Activated CD8-positive, alpha-beta memory T cell treated with anti-CD3 and anti-CD28 coated beads for 36 hours (primary cell): ENCODE data around the gene SYP. TPM values are rescaled to one million over a fixed set of nuclear protein-coding genes. Genes with fewer than 3 reads are reported as not detected.

ENCODE experiments used
- CTCF ChIA-PET: fragments of 350-600 bp; sonication (Branson Sonifier 250); formaldehyde crosslinking; loops from one replicate; lab custom pipeline; 2021; ENCODE audit warnings: antibody characterized with exemption; lab: Charles Lee
- POLR2A ChIA-PET: fragments of 350-600 bp; sonication (Branson Sonifier 250); formaldehyde crosslinking; loops from one replicate; lab custom pipeline; 2021; ENCODE audit warnings: antibody characterized with exemption; lab: Charles Lee
- total RNA-seq, 2 experiments: library from RNA; stranded (reverse); gene quantifications; one replicate each; pipeline ENCODE4 v1.2.3, GENCODE V29; 2021

The SYP gene
- total RNA-seq, 2 experiments from 2014 or later, result 2.7 TPM

- ChIA-PET POLR2A (no interaction called here), CTCF (interaction anchor here (0.7 to 2.1 kb wide), 4 partner anchors 26 to 82 kb away, joined by 3 to 6 read pairs (median 4); no protein-coding TSS in a partner anchor)
Measured at GRCh38 chrX:49193542-49193964, 6.4 kb downstream of the SYP start.

GRCh38 chrX:49192722-49193328 lies 7.2 kb downstream of the SYP start:
- POLR2A ChIA-PET, result no interaction called here

DNA sequence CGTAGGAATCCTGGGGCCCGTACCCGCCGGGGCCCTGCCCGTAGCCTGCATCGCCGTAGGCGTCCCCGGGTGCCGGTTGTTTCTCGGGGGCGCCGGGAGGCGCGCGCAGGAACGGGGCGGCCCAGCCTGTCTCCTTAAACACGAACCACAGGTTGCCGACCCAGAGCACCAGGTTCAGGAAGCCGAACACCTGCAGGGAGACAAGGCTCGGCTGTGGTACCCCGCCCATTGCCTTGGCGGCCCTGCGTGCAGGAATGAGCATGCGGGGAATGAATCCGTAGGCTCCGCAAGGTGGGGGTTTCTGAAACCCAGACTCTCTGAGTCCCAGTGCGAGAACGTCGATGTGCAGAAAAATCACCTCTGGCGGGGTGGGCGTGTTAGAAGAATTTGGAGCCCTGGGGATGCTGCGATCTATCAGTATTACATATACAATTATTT lies 8.4 kb downstream of the SYP start:
- CTCF ChIA-PET, result interaction anchor here (1.4 to 2.1 kb wide), 3 partner anchors 17 to 81 kb away, joined by 4 to 6 read pairs (median 5); no protein-coding TSS in a partner anchor
- POLR2A ChIA-PET, result no interaction called here

More at GRCh38 chrX:49192722-49193328, 7.2 kb downstream of the SYP start:
- CTCF ChIA-PET, result interaction anchor here (0.7 to 2.1 kb wide), 6 partner anchors 18 to 82 kb away, joined by 3 to 6 read pairs (median 4); partner anchors contain the start of gene CCDC22

GRCh38 chrX:49190821-49191573 lies 9.0 kb downstream of the SYP start:
- ChIA-PET CTCF (interaction anchor here (1.9 kb wide), 1 partner anchor 35 kb away, joined by 6 read pairs; no protein-coding TSS in a partner anchor), POLR2A (interaction anchor here (1.0 to 1.3 kb wide), 3 partner anchors 18 to 652 kb away, joined by 4 to 6 read pairs (median 4); partner anchors contain the start of gene TBC1D25)

DNA sequence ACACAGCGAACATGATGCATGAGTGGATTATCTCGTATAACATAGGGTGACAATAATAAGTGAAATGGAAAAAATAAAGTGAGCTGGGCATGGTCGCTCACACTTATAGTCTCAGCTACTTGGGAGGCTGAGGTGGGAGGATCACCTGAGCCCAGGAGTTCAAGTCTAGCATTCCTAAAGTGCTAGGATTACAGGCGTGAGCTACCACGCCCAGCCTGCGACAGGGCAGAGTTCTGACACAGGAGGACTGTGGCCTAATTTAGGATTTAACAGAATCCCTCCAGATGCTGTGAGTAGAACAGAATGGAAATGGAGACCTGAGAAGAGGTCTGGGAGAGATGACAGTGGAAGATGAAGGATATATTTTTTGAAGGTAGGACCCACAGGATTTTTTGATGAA lies 10.4 kb downstream of the SYP start:
- ChIA-PET CTCF (interaction anchor here (0.8 kb wide), 1 partner anchor 42 kb away, joined by 3 read pairs; no protein-coding TSS in a partner anchor), POLR2A (no interaction called here)

DNA sequence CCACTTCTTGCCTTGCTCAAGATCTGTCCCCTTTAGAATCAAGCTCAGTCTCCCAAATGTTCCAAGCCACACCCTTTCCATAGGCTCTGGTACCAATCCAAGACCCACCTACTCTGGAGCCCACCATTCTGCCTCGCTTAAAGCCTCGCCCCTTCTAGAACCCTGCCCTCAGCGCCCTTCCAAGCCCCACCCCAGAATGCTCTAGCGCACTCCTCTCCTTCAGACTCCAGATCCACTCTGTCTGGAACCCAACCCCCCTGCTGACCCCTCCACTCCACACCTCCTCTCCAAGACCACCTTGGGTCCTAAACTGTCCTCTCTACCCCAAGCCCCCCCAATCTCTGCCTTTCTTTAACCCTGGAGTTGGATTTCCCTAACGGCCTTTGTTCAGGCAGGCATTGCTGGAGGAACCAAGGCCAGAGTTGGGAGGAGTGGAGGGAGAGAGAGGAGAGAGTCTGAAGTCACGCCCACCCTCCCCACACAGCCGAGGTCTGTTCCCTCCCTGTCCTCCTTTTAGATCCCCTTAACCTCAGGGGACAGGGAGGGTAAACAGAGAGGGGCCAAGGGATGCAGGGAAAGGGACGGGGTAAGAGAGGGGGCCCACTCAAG lies 11.4 kb downstream of the SYP start:
- ChIA-PET POLR2A (no interaction called here), CTCF (interaction anchor here (0.7 kb wide), 1 partner anchor 103 kb away, joined by 3 read pairs; no protein-coding TSS in a partner anchor)

DNA sequence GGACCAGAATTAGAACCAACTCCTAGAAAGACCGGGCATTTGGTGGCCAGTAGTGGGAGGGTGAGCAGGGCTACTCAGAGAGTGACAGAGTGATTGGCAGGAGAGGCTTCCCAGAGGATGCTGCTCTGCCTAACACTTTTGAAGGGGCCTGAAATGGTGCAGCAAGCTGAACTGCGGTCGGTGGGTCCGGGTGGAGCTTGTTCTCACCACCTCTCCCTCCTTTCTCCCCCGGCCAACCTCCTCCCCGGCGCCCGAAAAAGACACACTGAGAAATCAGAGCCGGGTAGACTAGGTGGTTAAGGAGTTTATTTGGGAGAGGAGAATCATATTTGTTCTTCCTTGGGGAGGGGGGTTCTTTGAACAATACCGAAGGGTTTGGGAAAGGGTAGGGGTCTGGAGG lies 12.5 kb downstream of the SYP start:
- POLR2A ChIA-PET, result no interaction called here

GRCh38 chrX:49187028-49187394 lies 13.0 kb downstream of the SYP start:
- CTCF ChIA-PET, result interaction anchor here (1.2 kb wide), 1 partner anchor 31 kb away, joined by 3 read pairs; no protein-coding TSS in a partner anchor
- POLR2A ChIA-PET, result interaction anchor here (0.6 kb wide), 1 partner anchor 48 kb away, joined by 3 read pairs; the partner anchor contains the start of gene CCDC22

More for the DNA sequence above, 12.5 kb downstream of the SYP start:
- CTCF ChIA-PET, result interaction anchor here (0.7 to 1.2 kb wide), 2 partner anchors 32 to 104 kb away, joined by 3 read pairs; no protein-coding TSS in a partner anchor

DNA sequence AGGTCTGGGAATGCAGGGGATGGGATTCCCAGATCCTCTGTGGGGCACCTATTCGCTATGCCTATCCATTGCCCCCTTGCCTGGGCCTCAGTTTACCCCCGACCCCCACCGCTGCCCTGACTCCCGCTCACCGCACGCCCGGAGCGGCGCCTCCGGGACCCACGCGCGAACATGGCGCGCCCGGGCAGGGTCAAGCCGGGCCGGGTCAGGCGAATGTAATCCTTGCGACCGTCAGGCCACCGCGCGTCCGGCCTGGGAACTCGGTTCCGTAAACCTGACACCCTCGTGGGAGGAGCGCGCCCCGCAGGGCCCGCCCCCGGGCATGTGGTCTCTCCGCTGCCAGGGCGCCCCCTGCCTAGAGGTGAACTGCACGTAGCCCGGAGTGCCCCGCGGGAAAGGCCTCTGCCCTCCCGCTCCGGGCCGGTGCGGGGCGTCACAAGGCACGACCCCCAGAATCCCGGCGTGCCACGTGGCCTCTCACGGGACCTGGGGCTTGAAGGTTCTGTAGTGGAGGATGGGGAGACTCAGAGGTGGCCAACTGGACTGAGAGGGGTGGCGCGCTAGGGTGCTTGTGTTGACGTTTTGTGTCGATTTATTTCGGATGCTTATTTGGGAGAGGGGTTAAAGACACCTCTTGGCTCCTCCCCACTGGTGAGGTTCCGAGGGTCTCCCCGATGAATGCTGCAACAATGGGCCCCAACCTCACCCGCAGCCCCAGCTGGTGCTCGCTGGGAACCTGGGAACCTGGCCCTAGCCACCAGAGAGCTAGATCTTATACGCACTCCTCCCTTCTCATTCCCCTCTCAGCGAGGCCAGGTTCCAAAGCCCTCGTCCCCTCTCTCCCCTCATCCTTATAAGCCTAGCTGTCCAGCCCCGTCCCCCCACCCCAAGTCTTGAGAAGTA lies 13.6 kb downstream of the SYP start, which contains the start of gene PRICKLE3:
Gene PRICKLE3, minus strand, starts transcription at position 249 of the 903 bp plus-strand sequence. Its CDS starts 76 bp downstream, at position 173.
- ChIA-PET POLR2A (interaction anchor here (0.6 kb wide), 1 partner anchor 49 kb away, joined by 3 read pairs; the partner anchor contains the start of gene CCDC22), CTCF (interaction anchor here (0.6 to 1.2 kb wide), 2 partner anchors 30 to 225 kb away, joined by 3 to 4 read pairs; no protein-coding TSS in a partner anchor)

GRCh38 chrX:49184294-49185281 lies 15.4 kb downstream of the SYP start:
- POLR2A ChIA-PET, result interaction anchor here (0.6 kb wide), 1 partner anchor 114 kb away, joined by 3 read pairs; no protein-coding TSS in a partner anchor
- CTCF ChIA-PET, result interaction anchor here (1.0 kb wide), 1 partner anchor 29 kb away, joined by 3 read pairs; no protein-coding TSS in a partner anchor

DNA sequence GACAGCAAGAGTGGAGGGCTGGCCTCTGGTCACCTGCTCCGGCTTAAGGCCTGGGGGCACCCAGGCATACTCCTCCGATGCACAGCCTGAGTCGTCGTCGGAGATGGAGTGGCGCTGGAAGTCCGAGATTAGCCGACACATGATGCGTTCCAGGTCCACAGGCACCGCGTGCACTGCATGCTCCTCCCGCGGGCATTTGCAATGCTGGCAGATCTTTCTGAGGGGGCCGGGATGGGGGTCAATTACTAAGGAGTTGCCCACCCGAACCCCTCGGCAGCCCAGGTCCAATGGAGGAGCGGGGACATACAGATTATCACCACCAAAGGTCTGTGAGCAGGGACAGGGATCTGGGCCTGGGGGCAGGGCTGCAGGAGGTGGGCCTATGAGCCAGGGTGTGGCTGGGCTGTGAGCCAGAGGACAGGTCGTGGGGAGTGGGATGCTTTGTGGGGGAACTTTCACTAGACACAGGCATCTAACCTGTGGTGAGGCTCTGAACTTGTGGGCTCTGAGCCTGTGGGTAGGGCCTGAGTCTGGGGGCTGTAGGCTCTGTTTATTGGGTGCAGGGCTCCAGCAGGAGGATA lies 16.2 kb downstream of the SYP start:
- POLR2A ChIA-PET, result interaction anchor here (0.6 kb wide), 1 partner anchor 113 kb away, joined by 3 read pairs; no protein-coding TSS in a partner anchor
- CTCF ChIA-PET, result interaction anchor here (1.0 kb wide), 1 partner anchor 28 kb away, joined by 3 read pairs; no protein-coding TSS in a partner anchor

DNA sequence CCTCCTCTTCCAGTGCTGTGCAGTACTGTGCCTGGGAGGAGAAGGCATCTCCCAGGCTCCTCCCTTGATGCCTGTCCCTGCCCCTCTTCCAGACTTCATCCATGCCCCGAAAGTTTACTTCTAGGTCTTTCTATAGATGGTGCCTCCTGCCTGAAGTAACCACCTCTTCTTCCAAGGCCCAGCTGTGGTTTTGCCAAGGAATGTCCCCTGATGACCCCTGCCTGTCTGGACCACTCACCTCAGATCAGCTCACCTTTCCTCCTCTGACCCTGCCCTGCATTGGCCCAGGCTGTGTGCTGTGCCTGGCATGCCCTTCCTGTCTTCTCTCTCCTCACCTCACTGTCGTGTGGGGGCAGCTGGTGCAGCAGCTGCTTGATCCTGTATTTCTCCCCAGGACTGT lies 20.6 kb downstream of the SYP start:
- CTCF ChIA-PET, result no interaction called here
- POLR2A ChIA-PET, result no interaction called here

DNA sequence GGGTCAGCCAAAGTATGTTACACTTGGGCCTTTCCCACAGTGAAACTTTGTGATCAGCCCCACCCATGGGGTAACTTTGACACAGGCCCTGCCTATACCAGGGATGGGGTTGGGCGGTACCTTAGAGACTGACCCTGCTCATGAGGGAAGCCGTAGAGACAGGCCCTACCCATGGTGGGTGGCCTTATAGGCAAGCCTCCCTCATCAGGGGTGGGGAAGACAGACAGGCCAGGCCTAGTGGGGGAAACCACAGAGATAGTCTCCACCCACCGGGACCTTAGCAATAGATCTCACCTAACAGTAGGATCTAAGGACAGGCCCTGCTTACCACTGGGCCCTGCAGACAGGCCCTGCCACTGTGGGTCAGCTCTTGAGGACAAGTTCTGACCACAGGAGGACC lies 21.5 kb downstream of the SYP start:
- POLR2A ChIA-PET, result no interaction called here
- CTCF ChIA-PET, result no interaction called here

DNA sequence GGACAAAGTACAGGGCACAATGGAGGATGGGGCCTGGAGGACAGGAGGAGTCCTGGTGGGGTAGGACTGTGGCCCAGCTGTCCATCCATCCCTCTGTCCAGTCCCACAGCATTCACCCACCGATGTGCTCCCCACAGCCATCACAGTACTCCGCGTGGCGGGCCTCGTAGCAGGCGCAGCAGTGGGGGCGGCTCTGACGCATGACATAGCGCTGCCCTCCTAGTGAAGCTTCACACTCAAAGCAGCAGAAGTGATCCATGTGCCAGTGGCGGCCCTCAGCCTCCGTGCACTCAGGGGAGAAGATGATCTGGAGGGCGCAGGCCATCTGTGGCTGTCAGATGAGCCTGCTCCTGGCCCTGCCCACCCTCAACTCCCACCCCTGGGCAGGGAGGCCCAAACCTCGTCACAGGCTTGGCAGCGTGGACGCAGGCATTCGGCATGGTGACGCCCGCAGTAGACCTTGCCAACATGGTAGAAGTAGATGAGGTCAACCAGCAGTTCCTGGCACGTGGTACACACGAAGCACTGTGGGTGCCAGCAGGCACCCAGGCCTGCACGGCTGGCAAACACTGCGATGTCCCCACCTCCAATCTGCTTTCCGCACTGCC lies 22.0 kb downstream of the SYP start:
- ChIA-PET POLR2A (no interaction called here), CTCF (no interaction called here)

DNA sequence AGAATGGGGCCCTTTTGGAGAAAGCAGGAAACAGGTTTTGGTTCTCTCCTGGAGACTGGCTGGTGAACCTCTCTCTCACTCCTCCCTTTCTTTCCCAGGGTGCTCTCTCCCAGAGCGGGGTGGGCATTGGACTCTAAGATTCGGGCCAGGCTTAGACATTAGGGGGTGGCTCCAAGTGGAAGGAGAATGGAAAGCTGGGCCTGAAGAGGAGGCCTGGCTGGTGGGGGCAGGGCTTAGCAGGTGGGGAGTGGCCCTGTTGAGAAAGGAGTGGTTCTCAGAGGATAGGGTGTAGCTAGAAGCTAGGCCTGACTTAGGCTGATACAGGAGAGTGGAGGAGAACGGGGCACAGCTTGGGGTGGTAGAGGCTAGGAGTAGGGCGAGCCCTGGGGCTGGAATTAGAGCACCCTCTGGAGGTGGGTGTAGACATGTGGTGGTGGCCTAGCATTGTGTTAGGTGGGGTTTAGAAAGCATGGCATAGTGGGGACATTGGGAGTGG lies 22.6 kb downstream of the SYP start:
- POLR2A ChIA-PET, result no interaction called here
- CTCF ChIA-PET, result no interaction called here
